Fibroblast of lung (primary cell): ENCODE data around the gene MYH15.

ENCODE experiments used
- EZH2 ChIP-seq: IDR thresholded peaks from 2 replicates; pipeline ENCODE4 v1.5.1; 2012; ENCODE audit warnings: low read length, control low read depth, mild to moderate bottlenecking; ENCODE audit errors: missing control alignments
- TF ChIP-seq, protein P1 (sequence below), 2 donors: IDR thresholded peaks in 1 of 2; conservative IDR thresholded peaks in 1 of 2; 1 replicate in 1 of 2; 2 replicates in 1 of 2; pipeline ENCODE4 v1.5.1; 2011 to 2012; ENCODE audit warnings: low read length in 2 of 2, control low read depth in 1 of 2, inconsistent platforms in 1 of 2, low read depth in 1 of 2, mild to moderate bottlenecking in 1 of 2

DNA sequence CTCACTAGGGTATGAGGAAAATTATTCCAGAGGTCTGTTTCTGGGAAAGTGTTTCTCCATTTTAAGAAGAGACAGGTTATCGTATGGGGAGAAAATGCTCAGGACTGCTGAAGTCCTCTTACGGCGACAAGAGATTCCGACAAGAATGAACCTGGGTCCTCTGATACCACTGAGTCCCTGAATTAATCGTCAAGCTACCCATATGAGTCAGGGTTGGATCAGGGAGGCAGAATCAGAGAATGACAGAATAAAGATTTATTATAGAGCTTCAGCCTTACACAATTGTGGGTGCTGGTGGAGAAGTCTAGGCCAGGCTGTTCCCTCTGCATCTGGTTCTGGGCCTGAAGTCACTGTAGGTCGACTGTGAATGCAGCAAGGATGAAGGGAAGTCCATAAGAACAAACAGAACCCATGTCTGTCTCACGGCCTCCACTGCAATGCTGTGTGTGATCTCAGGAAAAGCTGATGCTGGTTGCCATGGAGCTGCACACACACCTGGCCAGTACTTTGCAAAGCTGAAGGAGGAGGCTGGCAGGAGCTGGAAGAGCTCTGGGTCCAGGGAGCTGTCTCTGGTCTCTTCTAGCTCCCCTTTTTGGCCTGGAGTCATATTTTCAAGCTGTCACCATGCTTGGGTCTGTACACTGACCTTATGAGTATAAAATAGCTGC, 130.1 kb downstream of the MYH15 start:
- TF ChIP-seq, protein P1, sequence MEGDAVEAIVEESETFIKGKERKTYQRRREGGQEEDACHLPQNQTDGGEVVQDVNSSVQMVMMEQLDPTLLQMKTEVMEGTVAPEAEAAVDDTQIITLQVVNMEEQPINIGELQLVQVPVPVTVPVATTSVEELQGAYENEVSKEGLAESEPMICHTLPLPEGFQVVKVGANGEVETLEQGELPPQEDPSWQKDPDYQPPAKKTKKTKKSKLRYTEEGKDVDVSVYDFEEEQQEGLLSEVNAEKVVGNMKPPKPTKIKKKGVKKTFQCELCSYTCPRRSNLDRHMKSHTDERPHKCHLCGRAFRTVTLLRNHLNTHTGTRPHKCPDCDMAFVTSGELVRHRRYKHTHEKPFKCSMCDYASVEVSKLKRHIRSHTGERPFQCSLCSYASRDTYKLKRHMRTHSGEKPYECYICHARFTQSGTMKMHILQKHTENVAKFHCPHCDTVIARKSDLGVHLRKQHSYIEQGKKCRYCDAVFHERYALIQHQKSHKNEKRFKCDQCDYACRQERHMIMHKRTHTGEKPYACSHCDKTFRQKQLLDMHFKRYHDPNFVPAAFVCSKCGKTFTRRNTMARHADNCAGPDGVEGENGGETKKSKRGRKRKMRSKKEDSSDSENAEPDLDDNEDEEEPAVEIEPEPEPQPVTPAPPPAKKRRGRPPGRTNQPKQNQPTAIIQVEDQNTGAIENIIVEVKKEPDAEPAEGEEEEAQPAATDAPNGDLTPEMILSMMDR (conservative IDR thresholded peaks at IDR 0.05 in 1 of 2, IDR thresholded peaks at IDR 0.05 in 1 of 2; ENCODE audit: low read depth in 1 of 2, low read length in 2 of 2) = no peak
- no peak for TF ChIP-seq EZH2
